NOMO-1 treated with dmso at 0.1 percent for 144 hours (cell line): Measurements from ENCODE around the gene C1QL4.
"Not testable (repeated sequence)": the region's sequence is repeated elsewhere in the genome, so short reads cannot be mapped to it uniquely, and the experiment has no call there.

Source experiments
- DNase-seq: peaks from one replicate; lab custom pipeline; 2025; ENCODE audit not compliant: unreplicated experiment; lab: John Stamatoyannopoulos, UW

C1QL4 gene

DNA sequence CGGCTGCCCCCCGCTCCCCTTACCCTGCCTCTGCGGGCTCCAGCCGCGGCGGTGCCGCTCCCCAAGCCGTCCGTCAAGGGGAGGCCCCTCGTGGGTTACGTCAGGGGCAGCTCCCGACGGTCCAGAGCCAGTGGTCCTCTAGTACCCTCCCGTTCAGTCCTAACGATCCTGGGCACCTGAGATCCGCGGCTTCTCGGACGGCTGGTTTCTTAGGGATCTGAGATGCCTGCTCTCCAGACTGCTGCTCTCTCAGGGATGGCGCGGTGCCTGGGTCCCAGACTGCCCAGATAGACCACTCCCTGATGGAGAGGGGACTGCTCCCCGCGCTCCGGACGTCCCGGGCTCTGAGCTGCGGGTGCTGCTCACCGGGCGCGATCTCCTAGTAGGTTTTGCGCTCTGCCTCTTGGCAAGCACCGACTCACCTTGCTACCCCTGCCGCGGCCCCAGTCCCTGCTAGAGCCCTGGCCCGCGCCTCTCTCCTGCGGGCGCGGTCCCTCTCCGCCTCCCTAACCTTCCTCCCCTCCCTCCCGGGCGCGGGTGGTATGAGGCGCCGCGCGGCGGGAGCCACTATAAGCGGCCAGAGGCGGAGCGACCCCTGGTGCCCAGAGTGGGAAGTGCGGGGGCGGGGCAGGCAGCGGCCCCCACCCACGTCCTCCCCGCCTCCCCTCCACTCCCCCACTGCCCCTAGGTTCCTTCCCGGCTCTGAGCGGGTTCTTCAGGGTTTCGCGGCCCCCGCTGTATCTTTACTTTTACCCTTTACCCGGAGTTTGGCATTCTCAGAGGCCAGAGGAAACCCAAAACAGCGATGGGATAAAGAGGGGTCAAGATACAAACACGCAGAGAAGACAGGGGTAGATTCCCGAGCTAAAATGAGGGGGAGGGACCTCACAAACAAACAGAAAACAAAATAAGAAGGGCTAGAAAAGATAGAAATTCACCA lies at the start of gene C1QL4:
TSS of gene C1QL4 (minus strand) at position 544 of the 940 bp plus-strand sequence. CDS start 711 bp downstream, outside the sequence.
- peak; percentile 85 for DNase-seq

DNA sequence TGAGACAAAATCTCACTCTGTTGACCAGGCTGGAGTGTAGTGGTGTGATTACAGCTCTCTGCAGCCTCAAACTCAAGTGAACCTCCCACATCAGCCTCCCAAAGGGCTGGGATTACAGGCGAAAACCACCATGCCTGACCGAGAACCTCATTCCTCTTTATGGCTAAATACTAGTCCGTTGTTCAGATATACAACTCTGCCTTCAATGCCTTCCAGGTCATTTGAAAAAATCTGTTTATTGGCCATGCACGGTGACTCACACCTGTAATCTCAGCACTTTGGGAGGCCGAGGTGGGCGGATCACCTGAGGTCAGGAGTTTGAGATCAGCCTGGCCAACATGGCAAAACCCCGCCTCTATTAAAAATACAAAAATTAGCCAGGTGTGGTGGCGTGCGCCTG lies 43.2 kb upstream of the C1QL4 start:
- DNase-seq = not testable (repeated sequence)

DNA sequence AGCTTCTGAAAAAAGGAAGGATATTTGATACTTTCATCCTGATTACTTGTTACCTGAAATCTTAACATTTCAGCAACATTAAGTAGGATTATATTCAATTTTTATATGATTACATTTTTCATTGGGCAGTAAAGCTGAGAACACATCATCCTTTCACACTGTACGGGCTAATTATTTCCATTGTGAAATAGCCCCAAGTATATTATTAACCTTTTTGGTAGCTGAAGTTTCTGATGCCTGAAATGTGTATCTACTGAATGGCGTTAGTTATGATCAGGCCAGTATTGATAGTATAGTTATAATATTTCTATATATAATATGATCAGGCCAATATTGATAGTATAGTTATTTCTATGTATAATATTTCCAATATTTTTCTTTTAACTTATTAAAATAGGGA lies 40.4 kb upstream of the C1QL4 start:
- no peak for DNase-seq

DNA sequence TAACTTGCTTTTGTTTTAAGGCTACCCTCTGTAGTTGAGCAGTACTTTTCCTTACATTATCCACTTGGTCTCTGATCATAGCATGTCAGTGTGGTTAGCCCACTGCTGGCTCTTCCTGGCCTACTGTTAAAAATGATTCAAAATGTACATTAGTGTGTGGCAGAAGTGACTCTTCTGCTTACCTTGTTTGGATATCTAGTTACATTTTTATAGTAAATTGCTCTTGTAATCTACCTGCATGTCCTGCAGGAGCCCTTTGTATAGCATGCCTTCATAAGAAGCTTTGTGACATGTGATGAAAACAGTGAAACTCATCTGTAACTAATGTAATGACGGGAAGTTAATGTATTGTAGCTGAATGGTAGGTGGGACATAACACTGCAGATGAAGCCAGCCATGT lies 38.4 kb upstream of the C1QL4 start:
- DNase-seq = no peak

DNA sequence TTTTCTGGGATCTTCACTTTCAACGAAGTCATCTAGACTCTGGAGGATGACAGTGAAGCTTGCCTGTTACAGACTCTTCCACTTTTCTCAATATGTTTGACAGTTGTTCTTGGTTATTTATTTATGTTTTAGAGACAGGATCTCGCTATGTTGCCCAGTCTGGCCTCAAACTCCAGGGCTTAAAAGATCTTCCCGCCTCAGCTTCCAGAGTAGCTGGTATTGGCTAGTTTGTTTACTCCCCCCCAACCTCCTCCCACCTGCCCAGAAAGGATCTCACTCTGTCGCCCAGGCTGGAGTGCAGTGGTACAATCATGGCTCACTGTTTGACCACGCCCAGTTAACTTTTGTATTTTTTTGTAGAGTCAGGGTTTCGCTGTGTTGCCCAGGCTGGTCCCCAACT lies 33.6 kb upstream of the C1QL4 start:
- no peak for DNase-seq

DNA sequence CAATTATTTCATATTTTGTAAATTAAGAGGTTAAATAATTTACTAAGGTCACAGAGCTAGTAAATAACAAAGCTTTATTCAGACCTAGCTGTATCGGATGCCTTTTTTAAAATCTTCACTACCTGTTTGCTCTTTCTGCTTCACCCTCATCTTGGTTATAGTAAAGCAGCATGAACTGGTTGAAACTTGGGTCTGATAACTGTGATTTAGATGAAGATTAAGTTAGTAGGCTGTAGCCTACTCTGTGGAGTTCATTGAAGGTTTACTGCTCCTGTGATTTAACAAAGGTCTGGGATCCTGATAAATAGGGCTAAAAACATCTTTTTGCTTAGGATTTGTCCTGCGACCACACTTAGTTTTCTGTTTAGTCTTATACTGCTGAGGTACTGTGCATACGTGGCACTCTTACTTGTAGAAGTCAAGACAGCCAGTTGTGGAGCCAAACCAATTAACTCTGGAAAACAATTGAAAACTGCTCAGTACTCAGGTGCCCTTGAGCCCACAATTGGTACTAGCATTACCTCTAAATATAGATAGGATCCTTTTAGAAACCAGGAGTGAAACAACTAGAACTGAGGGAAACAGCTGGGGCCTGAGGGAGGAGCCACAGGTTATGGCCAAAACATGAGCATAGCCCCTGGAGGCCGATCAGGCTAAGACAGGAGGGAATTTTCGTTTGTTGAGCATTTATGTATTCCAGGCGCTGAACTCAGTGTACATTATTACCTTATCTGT lies 32.6 kb upstream of the C1QL4 start:
- peak; percentile 37 for DNase-seq

DNA sequence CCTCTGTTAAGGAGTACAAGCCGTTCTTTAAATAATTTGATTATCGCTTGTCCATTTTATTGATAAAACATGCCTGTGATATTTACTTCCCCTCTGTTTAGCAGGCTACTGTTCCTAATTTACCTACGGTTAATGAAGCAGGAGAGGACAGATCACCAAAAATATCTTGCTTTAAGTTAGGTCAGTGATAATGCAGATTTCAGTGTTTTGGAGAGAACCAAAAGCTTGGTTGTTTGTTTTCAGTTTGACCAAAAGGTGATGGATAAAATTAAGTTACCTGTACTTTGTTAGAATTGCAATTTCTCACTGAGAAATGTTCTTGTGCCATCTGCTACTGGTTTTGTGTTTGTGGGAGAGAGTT lies 31.2 kb upstream of the C1QL4 start:
- no peak for DNase-seq

DNA sequence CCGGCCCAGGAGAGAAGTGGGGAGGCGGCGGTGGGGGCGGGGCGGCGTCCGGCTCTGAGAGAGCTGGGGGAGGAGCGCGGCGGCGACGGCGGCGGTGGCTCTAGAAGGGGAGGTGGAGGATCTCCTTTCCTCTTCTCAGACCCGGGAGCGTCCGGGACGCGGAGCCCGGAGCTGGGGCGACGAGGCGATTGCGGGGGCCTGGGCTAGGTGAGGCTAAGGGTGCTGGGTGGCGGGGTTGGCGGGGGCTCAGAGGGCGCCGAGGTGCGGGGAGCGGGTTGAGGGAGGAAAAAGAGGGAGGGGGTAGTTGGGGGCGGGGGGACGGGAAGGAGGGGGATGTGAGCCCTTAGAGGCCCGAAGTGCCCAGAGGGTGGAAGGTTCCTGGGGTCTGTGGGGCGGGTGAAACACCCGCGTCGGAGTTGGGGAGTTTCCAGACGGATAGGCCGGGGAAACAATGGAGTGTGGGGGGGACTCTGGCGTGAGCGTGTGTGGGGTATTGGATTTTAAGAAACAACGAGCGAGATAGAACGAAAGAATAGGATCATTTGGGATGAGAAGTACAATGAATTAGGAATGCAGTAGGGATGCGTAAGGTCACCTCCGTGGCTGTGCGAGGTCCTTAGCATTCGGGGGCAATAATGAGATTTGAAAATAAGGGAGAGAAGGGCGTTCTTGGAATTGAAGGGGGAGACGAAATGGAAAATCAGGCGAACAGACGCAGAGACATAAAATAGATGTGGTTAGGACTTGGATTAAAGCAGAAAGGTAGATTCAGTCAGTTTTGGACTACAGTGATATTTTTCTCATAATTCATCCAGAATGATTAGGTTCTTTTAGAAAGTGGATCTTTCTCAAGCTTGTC lies 30.6 kb upstream of the C1QL4 start, which contains the start of gene SPATS2:
TSS of gene SPATS2 (plus strand) at position 82 of the 859 bp plus-strand sequence. CDS start 93,551 bp downstream, outside the sequence.
- DNase-seq = no peak

DNA sequence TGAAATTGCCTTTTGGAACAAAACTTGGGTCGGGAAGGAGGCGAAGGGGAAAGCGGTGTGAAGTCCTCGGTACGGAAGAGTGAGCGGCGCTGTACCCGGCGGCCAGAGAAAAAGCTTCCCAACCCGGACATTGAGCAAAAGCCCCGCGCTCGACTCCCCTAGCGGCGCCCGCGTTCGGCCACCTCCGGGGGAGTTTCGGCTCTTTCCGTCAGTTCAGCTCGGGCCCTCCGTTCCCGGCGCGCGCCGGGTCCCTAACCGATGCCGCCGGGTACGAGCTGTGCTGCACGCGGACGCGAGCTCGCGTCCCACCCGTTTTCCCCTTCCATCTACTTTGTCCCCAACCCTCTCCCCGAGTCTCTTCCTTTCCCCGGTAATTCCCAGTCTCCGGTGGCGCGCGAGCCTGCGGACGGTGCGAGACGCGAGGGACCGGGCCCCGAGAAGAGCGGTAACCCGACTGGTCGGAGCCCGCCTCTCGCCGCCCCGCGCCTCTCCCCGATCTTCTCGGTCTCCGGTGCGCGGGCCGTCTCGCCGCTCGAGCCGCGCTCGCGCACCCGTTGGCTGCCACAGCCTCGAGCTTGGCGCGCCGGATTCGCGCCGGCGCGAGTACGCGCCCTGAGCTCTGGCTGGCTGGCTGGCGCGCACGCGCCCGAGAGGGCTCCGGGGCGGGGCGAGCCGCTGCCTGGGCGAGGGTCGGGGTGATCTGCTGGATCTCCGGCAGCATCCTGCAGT lies 29.8 kb upstream of the C1QL4 start:
- DNase-seq = peak; percentile 86

DNA sequence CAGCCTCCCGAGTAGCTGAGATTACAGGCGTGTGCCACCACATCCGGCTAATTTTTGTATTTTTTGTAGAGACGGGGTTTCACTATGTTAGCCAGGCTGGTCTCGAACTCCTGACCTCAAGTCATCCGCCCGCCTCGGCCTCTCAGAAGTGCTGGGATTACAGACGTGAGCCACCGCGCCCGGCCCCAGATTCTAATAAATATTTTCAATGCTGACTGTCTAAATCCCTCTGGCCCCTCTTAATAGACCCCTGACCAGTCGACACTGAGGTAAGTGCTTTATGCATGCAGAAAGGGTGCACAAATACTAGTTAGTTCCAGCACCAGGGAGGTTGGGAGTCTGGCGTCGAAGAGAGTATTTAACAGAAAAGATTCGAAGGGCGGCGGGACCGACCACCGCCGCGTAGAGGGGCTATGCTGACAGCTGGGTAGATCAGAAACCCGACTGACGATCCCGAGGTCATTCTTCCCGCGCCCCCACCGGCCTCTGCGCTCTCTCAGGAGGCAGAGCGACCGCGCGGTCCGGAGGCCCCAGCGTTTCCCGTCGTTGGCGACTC lies 29.2 kb upstream of the C1QL4 start:
- no peak for DNase-seq

DNA sequence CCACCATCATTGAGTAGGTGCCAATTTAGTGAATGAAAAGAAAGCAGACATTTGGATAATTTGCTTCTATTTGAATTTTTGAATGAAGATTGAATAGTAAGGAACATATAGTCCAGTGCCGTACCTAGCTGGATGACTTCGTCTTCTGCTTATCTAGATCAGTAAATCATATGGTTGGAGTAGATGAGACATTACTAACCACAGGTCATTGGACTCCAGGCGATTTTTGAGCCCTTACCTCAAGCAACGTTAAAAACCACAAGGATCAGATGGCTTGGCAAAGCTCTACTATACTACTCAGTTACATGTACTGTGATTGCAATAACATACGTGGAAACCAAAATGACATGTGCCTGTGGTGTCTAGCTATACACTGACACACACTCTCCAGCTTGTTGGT lies 28.6 kb upstream of the C1QL4 start:
- no peak for DNase-seq

DNA sequence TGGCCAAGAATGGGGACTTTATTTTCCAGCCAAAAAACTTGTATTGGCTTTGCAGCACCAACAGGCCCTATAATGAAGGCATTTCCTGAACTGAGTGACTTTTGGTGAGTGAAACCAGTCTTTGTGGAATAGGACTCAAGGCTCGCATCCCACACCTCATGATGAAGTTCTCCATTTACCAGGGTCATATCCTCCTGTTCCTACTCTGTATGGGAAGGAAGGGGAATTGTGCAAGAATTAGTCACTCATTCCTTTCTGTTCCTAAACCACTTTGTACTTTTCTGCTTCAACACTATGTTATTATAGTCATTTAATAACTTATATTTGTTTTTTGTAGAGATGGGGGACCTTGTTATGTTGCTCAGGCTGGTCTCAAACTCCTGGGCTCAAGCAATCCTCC lies 28.0 kb upstream of the C1QL4 start:
- no peak for DNase-seq

DNA sequence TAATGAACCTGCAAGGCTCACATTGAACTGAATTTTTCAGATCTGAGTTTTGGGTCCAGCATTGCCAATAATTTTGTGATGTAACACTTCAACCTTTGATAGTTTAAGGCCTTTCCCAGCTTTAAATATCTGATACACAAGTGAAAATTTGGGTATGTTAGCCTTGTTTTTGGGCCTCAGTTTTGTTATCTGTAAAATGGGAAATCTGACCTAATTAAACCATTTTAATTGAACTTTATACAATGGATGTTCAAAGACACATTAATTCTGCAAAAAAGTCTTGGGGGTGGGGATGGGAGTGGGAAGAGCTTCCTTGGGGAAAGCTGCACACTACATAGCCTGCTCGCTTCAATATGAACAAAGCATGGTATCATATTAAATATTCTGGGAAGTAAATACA lies 25.1 kb upstream of the C1QL4 start:
- DNase-seq = no peak

DNA sequence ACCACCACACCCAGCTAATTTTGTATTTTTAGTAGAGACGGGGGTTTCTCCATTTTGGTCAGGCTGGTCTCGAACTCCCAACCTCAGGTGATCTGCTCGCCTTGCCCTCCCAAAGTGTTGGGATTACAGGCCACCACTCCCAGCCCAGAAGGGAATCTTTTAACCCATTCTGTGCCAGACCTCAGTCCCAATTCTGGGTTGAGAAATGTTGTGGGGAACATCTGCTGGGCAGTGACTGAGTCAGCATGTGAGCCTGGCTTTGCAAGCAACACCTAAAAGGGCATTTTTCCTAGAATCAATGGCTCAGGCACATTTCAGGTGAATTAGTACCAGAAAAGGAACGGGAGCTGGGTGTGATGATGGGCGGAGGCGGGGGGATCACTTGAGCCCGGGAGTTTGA lies 22.7 kb upstream of the C1QL4 start:
- DNase-seq = no peak

DNA sequence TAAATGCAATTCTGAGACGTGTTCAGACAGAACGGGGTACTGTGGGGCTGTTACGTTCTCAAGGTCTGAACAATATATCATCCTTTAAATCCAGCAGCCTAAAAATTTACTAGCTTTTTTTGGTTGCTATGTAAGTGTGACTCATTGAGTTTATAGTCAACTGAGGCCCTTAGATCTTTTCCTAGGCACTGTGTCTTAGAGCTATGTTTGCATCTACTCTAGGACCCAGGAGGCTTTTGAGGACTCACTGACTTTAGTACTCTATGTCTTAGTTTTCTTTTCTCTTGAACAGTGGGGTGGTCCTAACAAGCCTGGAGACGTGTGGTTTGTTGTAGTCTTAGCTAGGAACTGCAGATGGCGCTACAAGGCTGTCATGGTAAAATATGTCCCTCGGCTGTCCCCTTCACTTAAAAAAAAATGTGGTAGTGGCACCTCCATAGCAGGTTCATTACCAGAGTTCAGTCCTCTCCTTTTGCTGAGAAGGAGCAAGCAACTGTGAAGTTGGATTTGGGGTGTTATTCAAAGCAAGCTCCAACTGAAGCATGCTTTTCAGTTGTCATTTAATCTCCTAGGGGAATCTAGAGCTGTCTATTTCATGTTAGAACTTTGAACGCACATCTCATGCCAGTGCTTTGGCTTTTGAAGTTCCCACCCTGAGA lies 21.6 kb upstream of the C1QL4 start:
- DNase-seq = peak; percentile 27

DNA sequence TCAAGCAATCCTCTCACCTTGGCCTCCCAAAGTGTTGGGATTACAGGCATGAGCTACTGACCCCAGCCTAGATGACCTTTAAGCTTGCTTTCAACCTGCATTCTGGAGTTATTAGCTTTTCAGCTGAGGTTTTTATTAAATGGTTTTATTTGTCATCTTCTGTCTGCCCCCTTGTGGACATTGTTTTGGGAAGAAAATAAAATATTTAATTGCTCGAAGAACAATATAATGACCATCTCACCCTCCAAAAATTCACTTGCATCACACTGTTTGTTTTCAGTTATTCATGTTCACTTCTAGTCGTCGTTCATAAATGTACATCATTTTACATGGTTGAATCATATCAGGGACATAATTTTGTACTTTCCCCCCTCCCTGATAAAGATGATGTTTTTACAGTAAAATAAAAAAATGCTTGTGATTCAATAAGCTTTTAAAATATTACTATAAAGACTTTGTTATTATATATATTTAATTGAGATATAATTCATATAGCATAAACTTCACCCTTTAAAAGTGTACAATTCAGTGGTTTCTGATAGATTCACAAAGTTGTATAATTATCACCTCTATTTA lies 20.2 kb upstream of the C1QL4 start:
- no peak for DNase-seq

DNA sequence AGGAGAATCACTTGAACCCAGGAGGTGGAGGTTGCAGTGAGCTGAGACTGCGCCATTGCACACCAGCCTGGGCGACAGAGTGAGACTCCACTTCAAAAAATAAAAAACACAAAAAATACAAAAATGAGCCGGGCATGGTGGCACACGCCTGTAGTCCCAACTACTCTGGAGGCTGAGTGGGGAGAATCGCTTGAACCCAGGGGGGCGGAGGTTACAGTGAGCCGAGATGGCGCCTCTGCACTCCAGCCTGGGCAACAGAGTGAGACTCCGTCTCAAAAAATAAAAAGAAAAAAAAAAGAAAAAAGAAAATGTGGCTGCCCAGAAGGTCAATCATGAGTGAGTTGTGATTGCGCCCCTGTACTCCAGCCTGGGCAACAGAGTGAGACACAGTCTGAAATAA lies 18.9 kb upstream of the C1QL4 start:
- DNase-seq = no peak

DNA sequence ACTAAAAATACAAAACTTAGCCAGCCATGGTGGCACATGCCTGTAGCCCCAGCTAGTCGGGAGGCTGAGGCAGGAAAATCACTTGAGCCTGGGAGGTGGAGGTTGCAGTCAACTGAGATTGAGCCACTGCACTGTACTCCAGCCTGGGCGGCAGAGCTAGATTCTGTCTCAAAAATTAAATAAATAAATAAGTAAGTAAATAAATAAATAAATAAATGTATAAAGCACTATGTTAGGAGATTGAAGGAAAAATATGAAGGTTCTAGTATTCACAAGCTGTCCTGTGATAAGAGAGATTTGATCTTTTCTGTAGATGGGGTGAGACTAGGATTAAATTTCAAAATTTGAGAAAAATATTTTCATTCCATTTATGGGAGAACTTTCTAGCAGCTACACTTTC lies 15.4 kb upstream of the C1QL4 start:
- DNase-seq = no peak

DNA sequence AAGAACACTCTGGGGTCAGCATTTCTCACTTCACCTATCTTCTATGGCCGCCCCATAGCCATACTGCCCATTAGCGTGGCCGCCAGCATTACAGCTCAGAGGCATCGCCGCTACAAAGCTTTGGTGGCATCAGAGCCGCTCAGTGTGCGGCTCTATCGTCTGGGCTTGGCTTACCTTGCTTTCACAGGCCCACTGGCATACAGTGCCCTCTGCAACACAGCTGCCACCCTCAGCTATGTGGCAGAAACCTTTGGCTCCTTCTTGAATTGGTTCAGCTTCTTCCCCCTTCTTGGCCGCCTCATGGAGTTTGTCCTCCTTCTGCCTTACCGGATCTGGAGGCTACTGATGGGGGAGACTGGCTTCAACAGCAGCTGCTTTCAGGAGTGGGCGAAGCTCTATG lies 12.3 kb upstream of the C1QL4 start:
- DNase-seq = no peak
